ENCODE measurements around the gene TPCN2. TPM values are rescaled to one million over a fixed set of nuclear protein-coding genes. Genes with fewer than 3 reads are reported as not detected.

Gene TPCN2
- total RNA-seq, 3 donors from 2014 or later: 19.5 to 37.4 (median 20.7) TPM

DNA sequence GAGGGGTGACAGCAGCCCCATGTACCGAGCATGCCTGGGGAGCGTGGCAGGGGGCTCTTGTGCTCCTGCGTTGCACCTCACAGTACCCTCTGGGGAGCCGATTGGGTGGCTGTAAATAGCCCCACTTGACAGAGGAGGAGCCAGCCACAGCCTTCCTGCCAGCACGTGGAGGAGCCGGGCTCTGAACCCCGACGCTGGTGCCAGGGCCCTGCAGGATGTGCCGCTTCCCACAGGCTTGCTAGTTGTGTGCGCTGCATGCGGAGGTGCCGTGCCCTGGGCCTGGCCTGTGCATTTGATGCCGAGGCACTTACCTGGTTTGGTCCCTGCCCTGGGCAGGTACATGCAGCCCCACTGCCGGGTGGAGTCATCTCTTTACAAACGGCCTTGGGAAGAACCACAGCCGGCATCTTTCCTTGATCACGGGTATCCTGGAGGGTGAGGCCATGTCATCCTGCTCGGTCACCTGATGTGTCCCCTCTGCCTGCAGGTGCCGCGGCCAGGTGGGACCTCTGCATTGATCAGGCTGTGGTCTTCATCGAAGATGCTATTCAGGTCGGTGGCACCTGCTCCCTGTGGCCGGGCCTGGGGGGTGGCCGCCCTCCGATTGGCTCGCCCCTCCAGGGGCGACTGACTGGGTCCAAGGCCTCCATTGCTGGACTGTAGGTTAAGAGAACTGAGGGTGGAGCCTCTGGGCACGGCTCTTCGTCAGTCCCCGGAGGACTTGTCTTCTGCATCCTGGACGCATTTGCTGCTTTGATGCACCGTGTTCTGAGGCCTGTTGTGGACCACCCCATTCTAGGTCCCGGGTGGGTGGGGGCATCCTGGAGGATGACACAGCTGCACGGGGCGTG, 5.0 kb downstream of the TPCN2 start:
- no peak for TF ChIP-seq CTCF (IDR thresholded peaks at IDR 0.05)
- ATAC-seq (no peak), DNase-seq (peak in 1 of 3 donors; percentile 44)
- intact Hi-C loops (cut with DNase I, micrococcal nuclease): no loop called here
- Histone ChIP-seq H3K9me3 (no peaks in the 10 kb centered on the region), H3K36me3 (ENCODE audit: low read depth) (no peaks in the 10 kb centered on the region), H3K4me1 (ENCODE audit: low read depth) (peaks cover 24% of the 10 kb centered on the region), H3K4me3 (no peak overlapping the region)

- no peak for TF ChIP-seq CTCF (IDR thresholded peaks at IDR 0.05)
- ATAC-seq (no peak), DNase-seq (peak in 1 of 3 donors; percentile 50)
- Histone ChIP-seq H3K36me3 (ENCODE audit: low read depth) (no peaks in the 10 kb centered on the region), H3K9me3 (no peaks in the 10 kb centered on the region), H3K4me3 (no peak overlapping the region), H3K4me1 (ENCODE audit: low read depth) (peaks cover 22% of the 10 kb centered on the region)
- intact Hi-C loops (cut with DNase I, micrococcal nuclease): no loop called here
Measured at GRCh38 chr11:69054397-69055211, 5.9 kb downstream of the TPCN2 start.

GRCh38 chr11:69055212-69055586, 6.5 kb downstream of the TPCN2 start:
- TF ChIP-seq CTCF (IDR thresholded peaks at IDR 0.05): no peak

DNA sequence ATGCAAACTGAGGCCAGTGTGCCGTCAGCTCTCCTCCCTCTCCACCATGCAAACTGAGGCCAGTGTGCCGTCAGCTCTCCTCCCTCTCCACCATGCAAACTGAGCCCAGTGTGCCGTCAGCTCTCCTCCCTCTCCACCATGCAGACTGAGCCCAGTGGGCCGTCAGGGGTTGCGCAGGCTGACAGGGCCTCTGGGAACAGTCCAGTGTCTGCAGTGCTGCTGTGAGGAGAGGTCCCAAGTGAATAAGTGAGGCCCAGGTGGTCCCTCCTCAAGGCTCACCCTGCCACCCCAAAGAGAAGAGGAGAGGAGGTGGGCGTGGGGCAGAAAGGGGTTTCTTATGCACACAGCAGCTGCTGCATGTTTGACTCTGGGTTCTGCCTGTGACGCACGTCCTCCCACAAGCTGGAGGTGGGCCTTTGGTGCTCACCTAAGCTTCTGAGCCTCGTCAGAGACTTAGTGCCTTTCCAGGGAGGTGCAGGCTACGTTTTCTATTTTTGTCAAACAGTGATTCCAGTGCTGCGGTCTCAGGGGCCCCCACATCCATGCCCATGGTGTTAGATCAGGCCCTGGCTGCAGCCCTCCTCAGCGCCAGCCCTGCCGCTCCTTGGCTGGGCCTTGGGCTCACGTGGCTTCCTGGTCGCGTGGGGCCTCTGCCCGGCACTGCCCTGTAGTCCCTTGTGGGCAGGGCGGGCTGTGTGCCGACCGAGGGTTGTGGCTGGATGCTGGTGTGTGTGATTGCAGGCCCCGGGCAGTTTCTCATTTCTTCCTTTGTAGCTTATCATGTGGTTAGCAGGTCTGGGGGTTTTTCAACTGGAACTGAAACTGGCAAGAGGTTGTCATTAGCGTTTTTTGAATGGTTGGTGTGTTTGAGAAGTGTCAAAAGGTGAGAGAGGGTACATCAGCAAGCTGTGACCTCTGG, 7.1 kb downstream of the TPCN2 start:
- peak; percentile 46 to 78 (median 58) for DNase-seq
- TF ChIP-seq CTCF (IDR thresholded peaks at IDR 0.05): no peak
- Histone ChIP-seq H3K4me3 (no peak overlapping the region), H3K36me3 (ENCODE audit: low read depth) (no peaks in the 10 kb centered on the region), H3K4me1 (ENCODE audit: low read depth) (peaks cover 12% of the 10 kb centered on the region), H3K9me3 (no peaks in the 10 kb centered on the region)
- intact Hi-C loops (cut with DNase I, micrococcal nuclease): no loop called here
- peak; percentile 35 for ATAC-seq

More at GRCh38 chr11:69055212-69055586, 6.5 kb downstream of the TPCN2 start:
- ATAC-seq (peak; percentile 85), DNase-seq (peak; percentile 63 to 82 (median 70))
- Histone ChIP-seq H3K36me3 (ENCODE audit: low read depth) (no peaks in the 10 kb centered on the region), H3K4me1 (ENCODE audit: low read depth) (peaks cover 16% of the 10 kb centered on the region), H3K4me3 (no peak overlapping the region), H3K9me3 (no peaks in the 10 kb centered on the region)
- intact Hi-C loops (cut with DNase I, micrococcal nuclease): no loop called here

DNA sequence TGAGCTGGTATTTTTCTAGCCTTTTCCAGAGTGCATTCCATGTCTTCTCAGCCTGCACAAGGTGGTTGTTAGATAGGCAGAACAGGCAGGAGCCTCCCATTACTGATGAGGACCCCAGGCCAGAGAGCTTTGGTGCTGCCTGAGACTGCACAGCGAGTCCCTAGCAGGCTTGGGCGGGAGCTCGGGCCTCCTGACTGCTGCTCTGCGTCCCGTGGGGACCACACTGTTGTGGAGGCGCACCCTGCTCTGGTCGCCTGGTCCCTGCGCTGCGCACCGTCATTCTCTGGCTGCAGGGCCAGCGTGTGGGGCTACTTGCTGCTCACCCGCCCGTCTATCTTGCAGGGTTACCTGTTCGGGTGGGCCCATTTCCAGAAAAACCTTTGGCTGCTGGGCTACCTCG, 8.5 kb downstream of the TPCN2 start:
- H3K9me3 ChIP-seq: no peaks in the 10 kb centered on the region
- TF ChIP-seq CTCF (IDR thresholded peaks at IDR 0.05): no peak
- H3K4me1 ChIP-seq (ENCODE audit: low read depth): peaks cover 12% of the 10 kb centered on the region
- no peak for DNase-seq
- intact Hi-C loops (cut with DNase I, micrococcal nuclease): no loop called here
- no peak for ATAC-seq
- no peaks in the 10 kb centered on the region for H3K36me3 ChIP-seq (ENCODE audit: low read depth)
- H3K4me3 ChIP-seq: no peak overlapping the region

Measured in mucosa of descending colon (tissue), 3 donors.